Measurements from ENCODE around the gene SWAP70.

SWAP70 gene

GRCh38 chr11:9765320-9766101, 101.6 kb downstream of the SWAP70 start:
- Histone ChIP-seq H3K9me3 (ENCODE audit: control insufficient read depth, low read length) (no peaks in the 10 kb centered on the region), H3K27me3 (replicated peaks; ENCODE audit: control insufficient read depth, insufficient read depth, low read length) (no peaks in the 10 kb centered on the region), H3K36me3 (ENCODE audit: control insufficient read depth, insufficient read depth, low read length, severe bottlenecking) (no peaks in the 10 kb centered on the region), H3K4me3 (ENCODE audit: low read length) (peak overlapping the region; percentile 31), H3K9ac (ENCODE audit: low read length) (peak overlapping the region; percentile 84), H3K4me1 (ENCODE audit: control insufficient read depth, insufficient read depth, low read length) (peaks cover 58% of the 10 kb centered on the region)
- peak; percentile 91 for DNase-seq (ENCODE audit: low read depth)

- Histone ChIP-seq H3K9ac (ENCODE audit: low read length) (no peak overlapping the region), H3K9me3 (ENCODE audit: control insufficient read depth, low read length) (no peaks in the 10 kb centered on the region), H3K4me1 (ENCODE audit: control insufficient read depth, insufficient read depth, low read length) (peaks cover 44% of the 10 kb centered on the region), H3K27me3 (replicated peaks; ENCODE audit: control insufficient read depth, insufficient read depth, low read length) (no peaks in the 10 kb centered on the region), H3K36me3 (ENCODE audit: control insufficient read depth, insufficient read depth, low read length, severe bottlenecking) (no peaks in the 10 kb centered on the region), H3K4me3 (ENCODE audit: low read length) (no peak overlapping the region)
- DNase-seq (ENCODE audit: low read depth): no peak
Observed at GRCh38 chr11:9769621-9770020, 105.7 kb downstream of the SWAP70 start.

DNA sequence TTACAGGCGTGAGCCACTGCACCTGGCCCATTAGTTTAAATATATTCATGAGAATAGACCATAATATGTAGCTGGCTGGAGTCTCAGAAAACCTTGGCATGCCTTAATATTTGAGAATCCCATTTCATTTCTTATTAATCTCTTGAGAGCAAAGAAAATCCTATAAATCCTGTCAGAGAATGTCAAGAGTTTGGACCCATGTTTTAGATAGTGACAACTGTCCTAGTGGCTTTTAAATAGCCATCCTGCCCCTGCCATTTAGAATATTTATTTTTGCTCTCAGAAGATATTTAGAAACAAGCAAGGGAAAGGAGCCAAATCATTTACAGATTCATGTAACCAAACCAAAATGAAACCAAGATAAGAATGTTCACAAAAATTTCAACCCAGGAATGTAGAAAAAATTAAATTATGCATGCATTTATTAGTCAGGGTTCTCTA, 107.2 kb downstream of the SWAP70 start:
- no peaks in the 10 kb centered on the region for H3K36me3 ChIP-seq (ENCODE audit: control insufficient read depth, insufficient read depth, low read length, severe bottlenecking)
- DNase-seq (ENCODE audit: low read depth): peak; percentile 50
- H3K27me3 ChIP-seq (replicated peaks; ENCODE audit: control insufficient read depth, insufficient read depth, low read length): no peaks in the 10 kb centered on the region
- peaks cover 39% of the 10 kb centered on the region for H3K4me1 ChIP-seq (ENCODE audit: control insufficient read depth, insufficient read depth, low read length)
- H3K9me3 ChIP-seq (ENCODE audit: control insufficient read depth, low read length): no peaks in the 10 kb centered on the region
- no peak overlapping the region for H3K4me3 ChIP-seq (ENCODE audit: low read length)
- H3K9ac ChIP-seq (ENCODE audit: low read length): peak overlapping the region; percentile 40

DNA sequence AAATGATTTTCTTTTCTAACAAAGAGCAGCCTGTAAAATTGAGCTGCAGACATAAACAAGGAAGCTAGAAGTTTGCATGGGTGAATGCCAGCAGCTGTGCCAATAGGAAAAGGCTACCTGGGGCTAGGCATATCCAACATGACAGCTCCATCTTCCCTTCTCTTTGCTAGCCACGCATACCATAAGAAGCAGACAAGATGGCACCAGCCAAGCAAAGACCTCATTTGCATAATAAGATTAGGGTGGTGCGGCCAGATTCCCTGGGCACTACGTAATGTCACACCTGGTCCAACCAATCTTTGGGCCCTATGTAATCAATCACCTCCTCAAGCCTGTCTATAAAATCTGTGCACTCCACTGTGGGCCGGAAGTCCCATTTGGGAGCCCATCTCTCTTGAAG, 108.3 kb downstream of the SWAP70 start:
- Histone ChIP-seq H3K27me3 (replicated peaks; ENCODE audit: control insufficient read depth, insufficient read depth, low read length) (no peaks in the 10 kb centered on the region), H3K4me1 (ENCODE audit: control insufficient read depth, insufficient read depth, low read length) (peaks cover 34% of the 10 kb centered on the region), H3K4me3 (ENCODE audit: low read length) (no peak overlapping the region), H3K9me3 (ENCODE audit: control insufficient read depth, low read length) (no peaks in the 10 kb centered on the region), H3K36me3 (ENCODE audit: control insufficient read depth, insufficient read depth, low read length, severe bottlenecking) (peaks cover 2% of the 10 kb centered on the region), H3K9ac (ENCODE audit: low read length) (peak overlapping the region; percentile 40)
- DNase-seq (ENCODE audit: low read depth): no peak

DNA sequence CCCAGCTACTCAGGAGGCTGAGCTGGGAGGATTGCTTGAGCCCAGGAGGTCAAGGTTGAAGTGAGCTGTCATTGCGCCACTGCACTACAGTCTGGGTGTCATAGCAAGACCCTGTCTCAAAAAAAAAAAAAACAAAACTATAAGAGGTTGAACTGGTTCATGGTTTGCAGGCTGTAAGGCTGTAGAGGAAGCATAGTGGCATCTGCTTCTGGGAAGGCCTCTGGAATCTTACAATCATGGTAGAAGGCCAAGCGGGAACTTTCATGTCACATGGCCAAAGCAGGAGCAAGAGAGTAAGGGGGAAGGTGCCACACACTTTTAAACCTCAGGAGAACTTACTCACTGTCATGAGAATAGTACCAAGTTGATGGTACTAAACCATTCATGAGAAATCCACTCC, 109.6 kb downstream of the SWAP70 start:
- Histone ChIP-seq H3K27me3 (replicated peaks; ENCODE audit: control insufficient read depth, insufficient read depth, low read length) (no peaks in the 10 kb centered on the region), H3K4me3 (ENCODE audit: low read length) (no peak overlapping the region), H3K9ac (ENCODE audit: low read length) (peak overlapping the region; percentile 79), H3K4me1 (ENCODE audit: control insufficient read depth, insufficient read depth, low read length) (peaks cover 29% of the 10 kb centered on the region), H3K9me3 (ENCODE audit: control insufficient read depth, low read length) (no peaks in the 10 kb centered on the region), H3K36me3 (ENCODE audit: control insufficient read depth, insufficient read depth, low read length, severe bottlenecking) (peaks cover 12% of the 10 kb centered on the region)
- no peak for DNase-seq (ENCODE audit: low read depth)

DNA sequence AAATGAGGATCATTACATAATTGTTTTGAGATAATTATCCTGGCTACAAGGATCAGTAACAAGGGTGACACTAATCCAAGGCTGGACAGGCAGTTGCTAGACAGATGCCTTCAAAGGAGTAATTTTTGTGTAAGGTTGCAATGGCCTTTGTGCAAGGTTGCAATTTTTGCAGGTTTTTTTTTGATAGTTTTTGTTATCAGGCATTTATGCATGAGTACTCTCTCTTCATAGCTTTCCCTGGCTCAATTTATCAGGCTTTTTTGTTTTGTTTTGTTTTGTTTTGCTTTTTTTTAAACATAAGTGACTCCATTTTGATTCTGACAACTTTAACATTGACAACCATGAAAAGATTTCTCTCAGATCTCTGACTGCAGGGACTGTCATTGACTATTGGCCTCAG, 110.2 kb downstream of the SWAP70 start:
- peak overlapping the region; percentile 79 for H3K9ac ChIP-seq (ENCODE audit: low read length)
- no peaks in the 10 kb centered on the region for H3K9me3 ChIP-seq (ENCODE audit: control insufficient read depth, low read length)
- H3K4me3 ChIP-seq (ENCODE audit: low read length): no peak overlapping the region
- no peak for DNase-seq (ENCODE audit: low read depth)
- H3K27me3 ChIP-seq (replicated peaks; ENCODE audit: control insufficient read depth, insufficient read depth, low read length): no peaks in the 10 kb centered on the region
- peaks cover 18% of the 10 kb centered on the region for H3K36me3 ChIP-seq (ENCODE audit: control insufficient read depth, insufficient read depth, low read length, severe bottlenecking)
- H3K4me1 ChIP-seq (ENCODE audit: control insufficient read depth, insufficient read depth, low read length): peaks cover 23% of the 10 kb centered on the region

DNA sequence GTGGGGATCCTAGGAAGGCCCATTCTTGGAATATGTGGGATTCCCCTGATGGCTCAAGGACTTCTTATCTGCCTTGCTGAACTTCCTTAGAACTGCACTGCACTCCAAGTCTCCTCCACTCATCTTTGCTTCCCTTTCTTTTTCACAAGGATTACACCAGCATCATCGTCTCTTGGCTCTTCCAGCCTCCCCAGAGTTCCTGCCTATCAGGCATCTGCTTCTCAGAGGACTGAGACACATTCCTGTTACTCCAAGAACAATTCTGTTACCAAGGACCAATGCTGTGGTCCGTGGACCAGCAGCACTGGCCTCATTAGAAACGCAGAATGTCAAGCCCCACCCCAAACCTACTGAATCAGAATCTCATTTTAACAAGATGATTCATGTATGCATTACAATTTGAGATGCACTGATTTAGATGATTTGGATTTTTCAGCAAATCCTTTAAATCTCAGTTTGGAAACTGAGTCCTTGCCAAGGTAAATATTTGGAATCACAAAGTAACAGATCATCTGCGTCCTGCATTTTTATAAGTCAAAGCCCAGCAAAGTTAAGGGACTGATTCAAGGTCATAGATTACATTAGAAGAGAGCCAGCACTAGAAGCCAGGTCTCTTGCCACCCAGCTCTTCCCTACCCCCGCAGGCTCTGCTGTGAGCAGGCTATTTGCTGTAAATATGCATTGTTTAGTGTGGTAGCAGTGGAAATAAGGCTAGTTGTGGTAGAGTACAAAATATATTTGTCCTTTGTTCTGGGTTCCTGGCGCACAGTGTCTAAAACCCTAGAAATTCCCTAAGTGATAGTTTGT, 110.9 kb downstream of the SWAP70 start:
- H3K27me3 ChIP-seq (replicated peaks; ENCODE audit: control insufficient read depth, insufficient read depth, low read length): no peaks in the 10 kb centered on the region
- DNase-seq (ENCODE audit: low read depth): peak; percentile 94
- peak overlapping the region; percentile 16 for H3K4me3 ChIP-seq (ENCODE audit: low read length)

DNA sequence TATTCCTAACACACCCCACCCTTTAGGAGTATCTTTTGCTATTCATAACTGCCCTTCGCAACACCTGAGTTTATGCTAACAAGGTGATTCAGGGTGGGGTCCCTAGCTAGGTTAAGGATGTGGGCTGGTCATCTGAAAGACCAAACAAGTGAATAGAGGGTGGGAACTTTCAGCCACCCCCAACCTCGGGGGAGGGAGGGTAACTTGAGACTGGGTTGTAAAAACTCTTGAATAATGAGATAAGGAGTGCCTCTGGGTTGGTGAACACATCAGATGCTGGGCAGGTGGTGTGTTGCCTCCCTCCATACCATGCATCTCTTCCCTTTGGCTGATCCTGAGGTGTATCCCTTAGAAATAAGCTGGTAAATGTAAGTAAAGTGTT, 111.5 kb downstream of the SWAP70 start:
- peaks cover 21% of the 10 kb centered on the region for H3K4me1 ChIP-seq (ENCODE audit: control insufficient read depth, insufficient read depth, low read length)
- H3K4me3 ChIP-seq (ENCODE audit: low read length): peak overlapping the region; percentile 16
- no peaks in the 10 kb centered on the region for H3K9me3 ChIP-seq (ENCODE audit: control insufficient read depth, low read length)
- peaks cover 31% of the 10 kb centered on the region for H3K36me3 ChIP-seq (ENCODE audit: control insufficient read depth, insufficient read depth, low read length, severe bottlenecking)
- no peaks in the 10 kb centered on the region for H3K27me3 ChIP-seq (replicated peaks; ENCODE audit: control insufficient read depth, insufficient read depth, low read length)
- peak overlapping the region; percentile 79 for H3K9ac ChIP-seq (ENCODE audit: low read length)
- no peak for DNase-seq (ENCODE audit: low read depth)

More for the DNA sequence above, 110.9 kb downstream of the SWAP70 start:
- H3K36me3 ChIP-seq (ENCODE audit: control insufficient read depth, insufficient read depth, low read length, severe bottlenecking): peaks cover 25% of the 10 kb centered on the region
- no peaks in the 10 kb centered on the region for H3K9me3 ChIP-seq (ENCODE audit: control insufficient read depth, low read length)
- H3K9ac ChIP-seq (ENCODE audit: low read length): peak overlapping the region; percentile 79
- peaks cover 21% of the 10 kb centered on the region for H3K4me1 ChIP-seq (ENCODE audit: control insufficient read depth, insufficient read depth, low read length)

DNA sequence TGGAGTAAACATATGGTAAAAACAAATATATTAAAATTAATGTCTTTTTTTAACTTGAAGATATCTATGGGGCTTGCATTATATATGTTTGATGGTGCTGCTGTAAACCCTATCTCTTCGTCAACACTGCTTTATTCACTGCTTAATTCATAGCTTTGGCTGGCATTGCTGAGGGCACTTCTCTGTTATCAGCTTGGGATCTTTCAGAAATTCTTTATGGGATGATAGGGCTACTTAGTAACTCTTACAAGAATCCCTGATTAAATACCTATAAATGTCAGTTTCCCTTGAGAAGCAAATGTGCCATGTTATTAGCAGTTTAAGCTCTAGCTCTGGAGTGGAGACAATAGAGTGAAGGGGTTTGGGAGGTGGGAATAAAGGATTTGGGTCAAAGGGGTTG, 112.3 kb downstream of the SWAP70 start:
- DNase-seq (ENCODE audit: low read depth): no peak
- Histone ChIP-seq H3K36me3 (ENCODE audit: control insufficient read depth, insufficient read depth, low read length, severe bottlenecking) (peaks cover 39% of the 10 kb centered on the region), H3K9me3 (ENCODE audit: control insufficient read depth, low read length) (no peaks in the 10 kb centered on the region), H3K27me3 (replicated peaks; ENCODE audit: control insufficient read depth, insufficient read depth, low read length) (no peaks in the 10 kb centered on the region), H3K9ac (ENCODE audit: low read length) (peak overlapping the region; percentile 79), H3K4me1 (ENCODE audit: control insufficient read depth, insufficient read depth, low read length) (peaks cover 17% of the 10 kb centered on the region), H3K4me3 (ENCODE audit: low read length) (peak overlapping the region; percentile 7)

- Histone ChIP-seq H3K36me3 (ENCODE audit: control insufficient read depth, insufficient read depth, low read length, severe bottlenecking) (peaks cover 48% of the 10 kb centered on the region), H3K9ac (ENCODE audit: low read length) (peak overlapping the region; percentile 79), H3K4me3 (ENCODE audit: low read length) (no peak overlapping the region), H3K9me3 (ENCODE audit: control insufficient read depth, low read length) (no peaks in the 10 kb centered on the region), H3K4me1 (ENCODE audit: control insufficient read depth, insufficient read depth, low read length) (peaks cover 17% of the 10 kb centered on the region), H3K27me3 (replicated peaks; ENCODE audit: control insufficient read depth, insufficient read depth, low read length) (no peaks in the 10 kb centered on the region)
- no peak for DNase-seq (ENCODE audit: low read depth)
Observed at GRCh38 chr11:9777066-9777465, 113.2 kb downstream of the SWAP70 start.

DNA sequence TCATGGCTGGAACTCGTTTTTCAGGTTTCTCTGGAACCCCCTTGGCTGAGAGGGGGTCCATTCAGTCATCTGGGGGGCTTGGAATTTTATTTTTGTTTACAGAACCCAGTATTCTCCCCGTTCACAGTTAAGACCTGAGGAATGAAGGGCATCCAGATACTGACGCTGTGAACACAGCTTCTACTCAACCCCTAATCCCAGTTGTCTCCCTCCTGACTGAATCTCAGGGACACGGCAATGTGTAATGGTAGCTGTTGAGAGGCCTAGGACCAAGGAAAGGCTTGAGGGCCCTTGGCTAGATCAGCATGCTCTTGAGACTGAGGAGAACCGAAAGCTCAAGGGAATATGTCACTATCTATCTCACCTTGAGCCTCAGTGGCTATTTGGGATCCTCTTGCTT, 113.6 kb downstream of the SWAP70 start:
- Histone ChIP-seq H3K9me3 (ENCODE audit: control insufficient read depth, low read length) (no peaks in the 10 kb centered on the region), H3K4me1 (ENCODE audit: control insufficient read depth, insufficient read depth, low read length) (peaks cover 17% of the 10 kb centered on the region), H3K9ac (ENCODE audit: low read length) (no peak overlapping the region), H3K27me3 (replicated peaks; ENCODE audit: control insufficient read depth, insufficient read depth, low read length) (no peaks in the 10 kb centered on the region), H3K36me3 (ENCODE audit: control insufficient read depth, insufficient read depth, low read length, severe bottlenecking) (peaks cover 49% of the 10 kb centered on the region), H3K4me3 (ENCODE audit: low read length) (no peak overlapping the region)
- no peak for DNase-seq (ENCODE audit: low read depth)

Measured in adipocyte (in vitro differentiated cells).